ENCODE results near the gene SLC28A1.

SLC28A1 gene

GRCh38 chr15:84988909-84989644 lies 104.6 kb downstream of the SLC28A1 start:
- no peak for TF ChIP-seq CTCF (IDR thresholded peaks at IDR 0.05; ENCODE audit: insufficient read depth, low read depth, low read length, missing control alignments)
- DNase-seq (ENCODE audit: low read depth) = no peak
- H3K4me3 ChIP-seq (ENCODE audit: low read depth, low read length) = no peak overlapping the region

- no peak for TF ChIP-seq CTCF (IDR thresholded peaks at IDR 0.05; ENCODE audit: insufficient read depth, low read depth, low read length, missing control alignments)
- no peak for DNase-seq (ENCODE audit: low read depth)
Observed at GRCh38 chr15:84990507-84990906, 106.0 kb downstream of the SLC28A1 start.

GRCh38 chr15:84991014-84991712 lies 106.7 kb downstream of the SLC28A1 start:
- no peak overlapping the region for H3K4me3 ChIP-seq (ENCODE audit: low read depth, low read length)

More at GRCh38 chr15:84990507-84990906, 106.0 kb downstream of the SLC28A1 start:
- no peak overlapping the region for H3K4me3 ChIP-seq (ENCODE audit: low read depth, low read length)

GRCh38 chr15:84992157-84992944 lies 107.9 kb downstream of the SLC28A1 start:
- no peak for TF ChIP-seq CTCF (IDR thresholded peaks at IDR 0.05; ENCODE audit: insufficient read depth, low read depth, low read length, missing control alignments)
- H3K4me3 ChIP-seq (ENCODE audit: low read depth, low read length) = no peak overlapping the region
- DNase-seq (ENCODE audit: low read depth) = no peak

More at GRCh38 chr15:84991014-84991712, 106.7 kb downstream of the SLC28A1 start:
- no peak for DNase-seq (ENCODE audit: low read depth)
- TF ChIP-seq CTCF (IDR thresholded peaks at IDR 0.05; ENCODE audit: insufficient read depth, low read depth, low read length, missing control alignments) = no peak
